ENCODE results near the gene SLC17A7. TPM values are rescaled to one million over a fixed set of nuclear protein-coding genes. Genes with fewer than 3 reads are reported as not detected.

Gene SLC17A7
- total RNA-seq, 1 experiment from 2014 or later, result 1.2 TPM

Small RNA genes lying within 50 kb of the gene (small RNA-seq; reads per million reads assigned to genes)
- gene SNORD32A (0 reads per million in 2 experiments), gene SNORD33 (0 reads per million in 2 experiments), gene SNORD34 (0 reads per million in 2 experiments), gene SNORD35A (0 reads per million in 2 experiments)

Other genes with a start within 250 kb of the SLC17A7 start
- gene SLC6A16, start 116.3 kb downstream of the SLC17A7 start, total RNA-seq (2014; rRNA removed; shearing (Covaris generic)), result 0.05 TPM in 1 of 2 replicates, not detected in the other
- not detected in 2 replicates for gene CD37, start 106.1 kb downstream of the SLC17A7 start, total RNA-seq (2014; rRNA removed; shearing (Covaris generic))
- gene TEAD2, start 79.1 kb downstream of the SLC17A7 start, total RNA-seq (2014; rRNA removed; shearing (Covaris generic)), result 15.0 and 17.4 TPM in 2 replicates
- gene DKKL1, start 77.7 kb downstream of the SLC17A7 start, total RNA-seq (2014; rRNA removed; shearing (Covaris generic)), result 0.53 and 0.59 TPM in 2 replicates
- gene KASH5, start 53.3 kb downstream of the SLC17A7 start, total RNA-seq (2014; rRNA removed; shearing (Covaris generic)), result 0.19 TPM in 1 of 2 replicates, not detected in the other
- not detected in 2 replicates for gene PTH2, start 18.1 kb downstream of the SLC17A7 start, total RNA-seq (2014; rRNA removed; shearing (Covaris generic))
- not detected in 2 replicates for gene GFY, start 16.1 kb downstream of the SLC17A7 start, total RNA-seq (2014; rRNA removed; shearing (Covaris generic))
- 60.8 and 64.1 TPM in 2 replicates for gene PIH1D1, start 10.3 kb upstream of the SLC17A7 start, total RNA-seq (2014; rRNA removed; shearing (Covaris generic))
- 15.1 and 16.7 TPM in 2 replicates for gene ALDH16A1, start 11.7 kb upstream of the SLC17A7 start, total RNA-seq (2014; rRNA removed; shearing (Covaris generic))
- 0.27 and 0.37 TPM in 2 replicates for gene FLT3LG, start 32.7 kb upstream of the SLC17A7 start, total RNA-seq (2014; rRNA removed; shearing (Covaris generic))
- gene RPL13A, start 46.1 kb upstream of the SLC17A7 start, total RNA-seq (2014; rRNA removed; shearing (Covaris generic)), result 3,128 and 3,479 TPM in 2 replicates
- 2,119 and 2,380 TPM in 2 replicates for gene RPS11, start 54.9 kb upstream of the SLC17A7 start, total RNA-seq (2014; rRNA removed; shearing (Covaris generic))
- gene FCGRT, start 71.1 kb upstream of the SLC17A7 start, total RNA-seq (2014; rRNA removed; shearing (Covaris generic)), result 0.69 and 3.1 TPM in 2 replicates
- 0.90 and 1.8 TPM in 2 replicates for gene RCN3, start 86.5 kb upstream of the SLC17A7 start, total RNA-seq (2014; rRNA removed; shearing (Covaris generic))
- gene NOSIP, start 139.0 kb upstream of the SLC17A7 start, total RNA-seq (2014; rRNA removed; shearing (Covaris generic)), result 38.4 and 46.5 TPM in 2 replicates
- 0.98 and 6.8 TPM in 2 replicates for gene PRRG2, start 139.8 kb upstream of the SLC17A7 start, total RNA-seq (2014; rRNA removed; shearing (Covaris generic))
- 0.87 and 1.8 TPM in 2 replicates for gene PRR12, start 149.7 kb upstream of the SLC17A7 start, total RNA-seq (2014; rRNA removed; shearing (Covaris generic))
- 4.1 and 4.4 TPM in 2 replicates for gene RRAS, start 198.6 kb upstream of the SLC17A7 start, total RNA-seq (2014; rRNA removed; shearing (Covaris generic))
- gene SCAF1, start 200.7 kb upstream of the SLC17A7 start, total RNA-seq (2014; rRNA removed; shearing (Covaris generic)), result 6.2 and 8.2 TPM in 2 replicates
- 23.3 and 27.6 TPM in 2 replicates for gene IRF3, start 224.3 kb upstream of the SLC17A7 start, total RNA-seq (2014; rRNA removed; shearing (Covaris generic))
- 3.1 and 5.3 TPM in 2 replicates for gene BCL2L12, start 224.4 kb upstream of the SLC17A7 start, total RNA-seq (2014; rRNA removed; shearing (Covaris generic))
- 204 and 211 TPM in 2 replicates for gene PRMT1, start 235.7 kb upstream of the SLC17A7 start, total RNA-seq (2014; rRNA removed; shearing (Covaris generic))
- gene ADM5, start 248.1 kb upstream of the SLC17A7 start, total RNA-seq (2014; rRNA removed; shearing (Covaris generic)), result 0.59 and 0.61 TPM in 2 replicates
- 2.5 and 3.8 TPM in 2 replicates for gene CPT1C, start 249.6 kb upstream of the SLC17A7 start, total RNA-seq (2014; rRNA removed; shearing (Covaris generic))